IPS DF 4.7 (cell line): Measurements from ENCODE around the gene NEDD9.

Source experiments
- DNase-seq: peaks from one replicate; pipeline ENCODE4 v3.0.0-alpha.2; 2013; ENCODE audit warnings: low spot score; ENCODE audit errors: extremely low read depth

NEDD9 gene

DNA sequence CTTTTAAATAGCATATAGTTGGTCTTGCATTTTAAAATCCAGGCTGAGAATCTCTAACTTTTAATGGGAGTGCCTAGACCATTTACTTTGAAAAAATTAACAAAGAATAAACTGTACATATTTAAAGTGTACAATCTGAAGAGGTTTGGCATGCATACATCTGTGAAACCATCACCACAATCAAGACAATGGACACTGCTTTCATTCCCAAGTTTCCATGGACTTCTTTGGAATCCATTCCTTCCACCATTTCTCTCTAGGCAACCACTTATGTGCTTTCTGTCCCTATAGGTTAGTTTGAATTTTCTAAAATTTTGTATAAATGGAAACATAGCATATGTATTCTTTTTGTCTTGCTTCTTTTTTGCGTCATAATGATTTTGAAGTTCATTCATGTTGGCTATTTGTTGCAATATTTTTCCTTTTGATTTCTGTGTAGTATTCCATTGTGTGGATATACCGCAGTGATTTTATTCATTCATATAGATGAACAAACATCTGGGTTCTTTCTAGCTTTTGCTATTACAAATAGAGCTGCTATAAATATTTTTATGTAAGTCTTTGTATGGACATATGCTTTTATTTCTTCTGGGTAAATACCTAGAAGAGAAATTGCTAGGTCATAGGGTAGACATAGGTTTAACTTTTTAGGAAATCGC, 50.9 kb downstream of the NEDD9 start:
- DNase-seq: no peak

DNA sequence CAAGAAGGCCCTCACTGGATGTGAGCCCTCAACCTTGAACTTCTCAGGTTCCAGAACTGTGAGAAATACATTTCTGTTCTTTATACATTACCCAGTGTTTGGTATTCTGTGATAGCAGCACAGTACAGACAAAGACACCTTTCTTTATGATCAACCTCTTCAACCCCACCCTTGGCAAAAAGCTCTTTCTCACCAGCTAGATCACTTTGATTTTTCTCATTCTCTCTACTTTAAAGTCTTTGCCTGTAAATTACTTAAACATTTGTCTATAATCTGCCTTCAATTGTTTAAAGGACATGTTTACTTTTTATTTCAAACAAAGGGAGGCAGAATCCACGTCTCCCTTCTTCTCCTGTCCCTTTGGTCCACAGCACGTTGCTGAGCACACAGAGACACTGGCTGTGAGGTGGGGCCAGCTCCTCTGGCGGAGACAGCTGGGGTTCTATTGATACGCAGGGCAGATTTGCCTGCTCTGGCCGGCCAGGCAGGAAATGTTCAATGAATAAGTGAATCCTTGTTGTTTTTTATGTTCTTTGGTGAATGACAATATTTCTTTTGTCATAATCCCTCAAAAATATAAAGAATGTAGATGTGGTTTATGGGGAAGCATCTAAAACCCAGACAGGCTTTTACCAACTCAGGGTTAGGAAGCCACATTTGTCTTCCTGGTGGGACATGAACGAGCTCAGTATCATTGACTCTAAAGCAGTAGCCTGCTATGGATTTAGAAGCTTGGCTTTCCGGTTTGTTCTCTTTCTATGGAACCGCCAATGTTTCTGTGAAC, 52.9 kb downstream of the NEDD9 start:
- no peak for DNase-seq

DNA sequence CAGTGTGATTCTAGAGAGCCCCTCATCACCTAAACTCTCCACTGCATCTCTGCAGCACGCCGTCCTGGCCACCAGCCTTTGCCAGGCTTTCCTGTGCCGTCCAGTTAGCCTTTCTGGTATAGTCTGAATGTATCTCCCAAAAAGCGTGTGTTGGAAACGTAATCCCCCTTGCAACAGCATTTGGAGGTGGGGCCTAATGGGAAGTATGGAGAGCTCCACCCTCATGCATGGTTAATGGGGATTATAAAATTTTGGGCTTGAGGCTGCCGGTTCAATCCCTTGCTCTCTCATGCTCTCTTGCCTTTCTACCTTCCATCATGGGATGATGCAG, 53.4 kb downstream of the NEDD9 start:
- DNase-seq: no peak

DNA sequence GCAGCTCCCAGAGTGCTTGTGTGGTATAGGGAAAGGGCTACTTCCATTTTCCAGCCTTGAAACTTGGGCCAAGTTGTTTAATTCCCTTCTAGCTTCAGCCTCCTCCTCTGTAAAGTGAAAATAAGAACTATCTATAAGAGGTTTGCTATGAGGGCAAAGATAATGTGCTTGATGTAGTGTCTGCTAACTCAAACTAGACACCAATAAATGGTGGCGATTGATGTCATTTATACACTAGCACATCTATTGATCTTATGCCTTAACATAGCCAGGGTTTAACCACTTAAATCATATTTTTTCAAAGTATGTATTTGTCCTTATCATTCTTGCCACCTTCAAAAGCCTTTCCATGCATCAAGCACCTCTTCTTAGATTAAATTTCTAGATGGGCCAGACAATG, 55.2 kb downstream of the NEDD9 start:
- no peak for DNase-seq

DNA sequence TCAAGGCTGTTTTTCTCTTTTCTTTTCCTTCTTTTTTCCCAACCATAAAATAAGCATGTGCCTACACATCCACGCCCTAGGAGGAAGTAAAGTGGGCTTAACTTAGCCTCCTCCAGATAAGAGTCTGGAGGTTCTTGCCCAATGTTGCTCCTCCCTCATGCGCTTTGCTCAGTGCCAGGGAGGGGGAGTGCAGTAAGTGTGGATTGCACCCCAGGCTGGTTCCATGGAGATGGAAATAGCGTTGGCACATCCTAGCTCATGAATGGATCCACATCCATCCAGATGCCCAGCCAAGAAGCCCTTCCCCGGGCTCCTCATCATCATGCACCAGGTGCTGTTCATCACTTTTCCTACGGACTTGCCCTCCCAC, 58.2 kb downstream of the NEDD9 start:
- no peak for DNase-seq

DNA sequence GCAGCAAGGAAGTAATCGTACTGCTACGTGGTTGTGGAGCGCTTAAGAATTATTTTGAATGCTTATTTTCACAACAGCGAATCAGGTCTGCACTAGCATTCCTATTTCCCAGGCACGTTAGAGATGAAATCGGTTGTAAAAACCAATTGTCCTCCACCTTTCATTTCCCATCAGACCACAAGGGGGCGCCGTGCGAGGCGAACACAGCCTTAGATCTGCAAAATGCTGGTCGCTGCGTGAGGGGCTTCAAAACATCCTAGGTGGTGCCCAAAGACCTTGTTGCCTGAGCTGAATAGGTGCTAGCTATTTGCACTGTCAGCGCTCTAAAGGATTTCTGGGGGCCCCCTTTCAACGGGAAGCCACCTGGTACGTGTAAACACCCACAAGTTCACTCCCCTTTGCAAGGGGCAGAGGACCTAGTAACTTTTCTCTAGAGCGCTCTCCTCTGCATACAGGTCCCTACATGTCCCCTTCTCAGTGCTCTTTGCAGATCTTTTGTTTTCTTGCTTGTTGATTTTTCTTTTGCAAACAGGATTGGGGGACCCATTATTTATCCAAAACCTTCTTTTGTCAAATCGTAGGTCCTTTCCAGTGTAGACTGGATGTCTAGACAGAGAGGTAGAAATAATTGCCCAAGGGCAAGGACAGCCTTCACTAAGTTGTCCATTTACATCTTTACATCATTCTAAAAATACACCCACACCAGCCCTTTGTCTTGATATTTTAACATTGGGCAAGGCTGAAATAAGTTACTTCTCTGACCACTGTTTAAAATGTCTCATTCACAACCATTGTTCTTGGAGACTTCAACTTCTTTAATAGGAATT, 59.8 kb downstream of the NEDD9 start:
- DNase-seq: no peak

DNA sequence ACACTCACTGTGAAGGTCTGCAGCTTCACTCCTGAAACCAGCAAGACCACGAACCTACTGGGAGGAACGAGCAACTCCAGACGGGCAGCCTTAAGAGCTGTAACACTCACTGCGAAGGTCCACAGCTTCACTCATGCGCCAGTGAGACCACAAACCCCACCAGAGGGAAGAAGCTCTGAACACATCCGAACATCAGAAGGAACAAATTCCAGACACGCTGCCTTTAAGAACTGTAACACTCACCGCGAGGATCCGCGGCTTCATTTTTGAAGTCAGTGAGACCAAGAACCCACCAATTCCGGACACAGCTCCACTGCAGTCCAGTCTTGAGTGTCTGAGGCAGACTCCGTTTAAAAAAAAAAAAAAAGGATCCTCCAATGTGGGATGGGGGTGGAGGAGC, 60.5 kb downstream of the NEDD9 start:
- DNase-seq: no peak

DNA sequence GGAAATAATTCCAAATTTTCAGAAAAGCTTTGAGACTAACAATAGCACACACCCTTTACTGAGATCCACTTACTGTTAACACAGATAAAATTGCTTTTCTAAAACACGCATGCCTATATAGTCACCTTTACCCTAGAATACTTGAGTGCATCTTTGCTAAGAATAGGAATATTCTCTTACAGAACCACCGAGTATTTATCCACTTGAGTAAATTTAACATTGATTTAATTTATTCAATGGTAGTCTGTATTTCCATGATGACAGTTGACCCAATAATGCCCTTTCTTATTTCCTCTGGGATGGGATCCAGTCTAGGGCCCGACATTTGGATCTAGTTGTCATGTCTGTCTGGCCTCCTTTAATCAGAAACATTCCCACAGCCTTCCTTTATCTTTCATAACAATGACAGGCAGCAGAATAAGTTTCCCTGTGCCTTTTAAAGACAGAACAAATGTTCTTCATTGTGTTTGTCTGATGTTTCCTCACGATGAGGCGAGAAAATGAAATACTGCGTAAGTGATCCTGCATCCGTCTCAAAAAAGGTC, 64.3 kb downstream of the NEDD9 start:
- no peak for DNase-seq

DNA sequence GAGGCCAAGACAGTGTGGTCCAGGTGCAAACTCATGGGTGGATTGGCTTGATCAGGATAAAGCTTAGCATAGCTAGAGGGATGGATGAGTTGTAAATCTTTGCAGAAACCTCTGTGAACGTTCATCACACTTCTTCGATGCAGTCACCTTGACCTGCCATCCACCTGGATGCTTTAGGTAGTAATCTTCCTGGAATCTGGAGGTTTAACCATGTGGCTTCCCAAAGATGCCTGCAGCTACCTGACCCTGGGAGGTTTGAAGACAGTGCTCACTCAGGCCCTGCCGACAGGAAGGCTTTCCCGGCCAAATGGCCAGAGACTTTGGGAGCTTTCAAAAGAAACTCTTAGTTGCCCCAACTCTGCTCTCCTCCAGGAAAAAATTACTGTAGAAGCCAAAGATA, 65.5 kb downstream of the NEDD9 start:
- no peak for DNase-seq

DNA sequence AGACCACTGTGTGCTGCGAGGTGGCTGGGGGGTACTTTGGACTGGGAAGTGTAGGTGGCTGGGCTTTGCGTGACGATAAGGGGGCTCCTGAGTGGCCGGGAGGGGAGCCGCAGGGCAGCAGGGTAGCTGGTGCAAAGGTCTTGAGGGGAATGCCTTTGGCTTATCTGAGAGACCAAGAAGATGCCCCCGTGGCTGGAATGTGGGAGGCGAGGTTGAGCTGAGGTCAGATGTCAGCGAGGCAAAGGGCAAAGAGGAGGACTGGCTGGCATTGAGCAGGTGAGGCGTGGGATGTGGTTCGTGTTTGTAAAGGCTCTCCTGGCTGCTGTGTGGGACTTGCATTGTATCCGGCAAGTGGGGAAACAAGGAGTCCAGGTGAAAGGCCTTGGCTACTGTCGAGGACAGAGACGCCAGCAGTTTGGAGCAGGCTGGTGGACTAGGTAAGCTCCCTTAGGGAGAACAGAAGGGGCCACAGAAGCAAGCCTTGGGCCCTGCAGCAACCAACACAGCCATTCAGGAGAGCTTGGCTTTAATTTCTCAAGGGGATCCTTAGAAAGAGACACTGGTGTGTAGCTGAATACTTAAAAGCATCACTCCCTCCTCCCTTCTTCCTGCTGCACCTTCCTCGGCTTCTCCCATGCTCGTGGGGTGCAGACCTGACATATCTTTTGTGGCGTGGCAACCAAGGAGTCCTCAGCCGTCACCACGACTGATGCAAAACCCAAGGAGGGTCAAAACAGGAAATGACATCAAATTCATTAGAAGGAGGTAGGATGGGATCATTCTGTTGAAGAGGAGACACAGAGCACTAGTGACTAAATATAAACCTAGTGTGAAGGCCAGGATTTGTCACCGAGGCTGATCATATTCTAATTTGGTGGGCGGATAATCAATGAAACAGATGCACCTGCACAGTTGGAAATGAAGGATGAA, 67.5 kb downstream of the NEDD9 start:
- no peak for DNase-seq

DNA sequence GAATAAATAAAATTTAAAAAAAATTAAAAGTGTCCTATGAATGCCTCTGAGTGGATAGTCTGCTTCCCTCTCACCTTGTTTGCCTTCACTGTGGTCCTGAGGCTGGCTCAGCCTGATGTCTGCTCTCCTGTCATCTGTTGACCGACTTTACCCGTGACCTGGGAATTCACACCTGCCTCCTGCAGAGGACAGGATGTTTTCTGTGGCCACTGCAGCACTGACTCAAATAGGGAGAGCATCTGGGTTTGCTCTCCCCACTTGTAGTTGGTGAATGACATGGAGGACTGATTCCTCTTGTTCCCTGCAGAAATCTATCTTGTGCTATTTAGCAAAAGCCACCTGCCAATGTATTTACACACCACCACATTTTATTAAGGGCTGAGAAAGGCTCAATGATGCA, 68.5 kb downstream of the NEDD9 start:
- DNase-seq: no peak

DNA sequence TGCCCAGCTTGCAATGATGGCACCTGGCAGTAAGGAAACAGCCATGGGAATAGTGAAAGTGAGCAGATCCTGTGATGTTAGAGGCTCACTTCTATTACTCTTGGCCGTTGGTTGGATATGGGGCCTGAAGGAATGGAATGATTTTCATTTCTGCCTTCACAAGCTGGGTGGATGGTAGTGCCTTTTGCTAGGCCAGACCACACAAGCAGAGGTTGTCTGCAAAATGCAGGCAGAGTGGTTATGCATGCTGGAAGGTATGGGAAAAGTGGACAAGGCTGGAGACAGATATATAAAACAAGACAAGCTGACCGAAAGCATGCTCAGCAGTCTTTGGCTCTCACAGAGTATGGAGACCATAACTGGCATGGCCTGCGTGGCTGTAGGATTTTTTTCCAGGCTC, 70.2 kb downstream of the NEDD9 start:
- no peak for DNase-seq

DNA sequence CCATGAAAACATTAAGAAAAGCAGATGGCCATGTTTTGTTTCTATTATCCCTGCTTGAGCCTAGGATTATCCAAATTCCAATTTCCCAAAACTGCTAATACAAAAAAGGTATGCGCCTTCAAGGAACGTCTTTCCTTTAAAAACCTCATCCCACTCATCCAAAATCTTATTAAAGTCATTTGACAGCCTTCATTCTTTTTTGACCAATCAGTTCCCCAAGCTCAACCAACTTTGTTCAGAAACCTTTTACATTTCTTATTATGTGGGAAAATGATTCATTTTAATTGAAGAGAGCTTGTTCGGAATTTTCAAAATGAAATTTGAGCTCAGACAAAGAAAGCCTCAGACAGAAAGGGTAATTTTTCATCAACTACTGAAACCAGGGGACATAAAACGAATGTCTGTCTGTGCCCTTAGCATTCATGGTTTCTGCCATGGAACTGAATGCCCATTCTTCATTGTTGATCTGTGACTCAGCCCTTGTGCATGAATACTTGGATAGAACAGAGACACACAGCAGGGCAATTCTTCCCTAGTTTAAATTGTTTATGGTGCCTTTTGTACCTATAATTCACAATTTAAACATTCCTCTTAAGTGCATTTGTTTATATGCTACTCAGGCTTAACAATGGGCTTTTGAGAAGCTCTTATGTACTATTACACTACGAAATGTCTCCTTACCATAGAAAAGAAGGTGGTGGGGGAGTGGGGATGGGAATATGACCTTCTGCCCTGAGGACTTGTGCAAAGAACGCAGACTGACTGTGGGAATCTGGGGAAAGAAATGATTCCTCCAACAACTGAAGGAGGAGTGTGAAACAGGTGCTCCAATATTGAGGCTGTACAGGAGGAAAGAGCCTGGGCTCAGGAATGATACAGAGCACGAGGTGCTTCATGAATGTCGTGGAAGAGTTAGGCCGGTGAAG, 71.2 kb downstream of the NEDD9 start:
- DNase-seq: no peak

DNA sequence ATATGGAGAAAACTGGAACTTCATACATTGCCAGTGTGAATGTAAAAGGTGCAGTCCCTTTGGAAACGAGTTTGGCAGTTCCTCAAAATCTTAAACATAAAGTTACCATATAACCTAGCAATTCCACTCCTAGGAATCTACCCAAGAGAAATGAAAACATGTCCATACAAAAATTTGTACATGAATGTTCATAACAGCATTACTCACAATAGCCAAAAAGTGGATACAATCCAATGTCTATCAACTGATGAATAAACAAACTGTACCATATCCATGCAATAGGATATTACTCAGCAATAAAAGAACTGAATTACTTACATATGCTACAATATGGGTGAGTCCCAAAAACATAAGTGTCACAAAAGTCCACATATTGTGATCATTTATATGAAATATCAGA, 72.3 kb downstream of the NEDD9 start:
- no peak for DNase-seq

DNA sequence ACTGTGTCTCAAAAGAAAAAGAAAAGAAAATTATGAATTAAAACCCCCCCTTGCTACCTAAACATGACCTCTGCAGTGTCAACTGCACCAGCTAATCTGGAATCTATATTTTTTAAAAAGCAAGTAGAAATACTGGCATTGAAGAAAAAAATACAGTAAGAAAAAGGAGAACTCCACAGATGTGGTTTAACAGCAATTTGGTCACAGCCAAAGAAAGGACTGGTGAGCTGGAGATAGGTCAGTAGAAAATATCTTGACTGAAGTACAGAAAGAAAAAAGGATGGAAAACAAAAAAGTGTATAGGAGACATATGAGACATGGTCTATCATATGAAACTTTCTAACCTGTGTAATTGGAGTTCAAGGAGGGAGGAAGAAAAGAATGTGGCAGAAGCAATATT, 76.9 kb downstream of the NEDD9 start:
- no peak for DNase-seq

DNA sequence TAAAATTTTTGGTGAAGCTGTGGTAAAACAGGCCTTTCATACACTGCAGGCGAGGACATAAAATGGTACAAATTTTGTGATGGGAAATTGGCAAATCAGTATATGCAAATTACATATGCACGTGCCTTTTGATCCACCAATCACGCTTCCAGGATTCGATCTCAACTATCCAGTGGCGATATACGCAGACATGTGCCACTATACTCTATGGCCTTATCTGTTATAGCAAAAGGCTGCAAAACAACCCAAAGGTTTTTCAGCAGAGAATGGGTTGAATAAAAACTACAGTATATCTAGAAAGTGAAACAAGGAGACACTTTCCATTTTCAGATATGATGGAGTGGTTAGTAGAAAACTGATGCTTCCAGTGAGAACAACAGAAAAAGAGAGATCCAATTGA, 79.0 kb downstream of the NEDD9 start:
- DNase-seq: no peak

DNA sequence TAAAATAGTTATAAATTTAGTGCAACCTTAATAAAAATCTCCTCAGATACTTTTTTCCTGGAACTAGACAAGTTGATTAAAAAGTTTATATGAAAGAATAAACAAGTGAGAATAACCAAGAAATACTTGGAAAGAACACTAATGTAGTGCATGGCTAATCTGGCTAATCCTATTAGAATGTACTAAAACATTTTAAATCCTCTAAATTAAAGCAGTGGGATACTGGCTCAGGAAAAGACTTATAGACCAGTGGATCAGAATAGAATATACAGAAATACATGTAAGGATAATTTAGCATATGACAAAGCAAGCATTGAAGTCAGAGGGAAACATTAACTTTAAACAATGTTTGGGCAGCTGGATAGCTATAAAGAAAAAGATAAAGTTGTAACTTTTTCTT, 79.9 kb downstream of the NEDD9 start:
- no peak for DNase-seq

DNA sequence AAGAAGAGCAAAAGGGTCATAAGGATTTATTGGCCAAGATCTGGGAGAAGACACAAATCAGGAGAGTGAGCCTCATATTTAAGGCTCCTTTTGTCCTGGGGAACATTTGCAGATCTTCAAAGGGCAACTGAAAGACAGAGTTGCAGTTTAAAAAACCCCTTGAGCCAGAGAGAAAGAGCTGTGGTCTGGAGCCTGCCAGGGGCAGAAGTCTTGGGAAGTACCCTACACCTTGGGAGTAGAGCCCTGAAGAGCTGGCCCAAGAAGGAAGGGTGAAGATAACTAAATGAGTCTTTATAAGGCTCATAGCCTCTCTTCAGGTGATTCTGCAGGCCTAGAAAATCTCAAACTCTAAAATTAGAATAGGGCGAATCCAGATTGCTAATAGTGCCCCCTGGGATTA, 81.0 kb downstream of the NEDD9 start:
- no peak for DNase-seq

DNA sequence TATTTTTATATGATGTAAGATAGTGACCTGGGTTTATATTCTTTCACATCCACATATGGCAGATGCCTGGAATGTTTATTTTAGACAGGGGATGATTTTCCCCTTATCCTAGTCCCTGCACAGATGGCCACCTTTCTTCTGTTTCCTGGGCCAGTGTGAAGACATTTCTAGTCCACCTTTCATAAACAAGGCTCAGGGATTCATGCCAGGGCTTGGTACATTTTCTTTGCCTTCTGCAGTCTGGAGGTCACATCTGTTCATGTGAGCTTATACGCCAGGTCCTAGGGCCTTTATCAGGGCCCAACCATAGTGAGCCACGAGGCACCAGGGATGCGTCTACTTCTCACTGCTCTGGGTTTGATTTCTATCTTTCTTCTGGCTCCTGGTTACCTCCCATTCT, 82.9 kb downstream of the NEDD9 start:
- no peak for DNase-seq
